Spleen (tissue), 7 donors: ENCODE measurements around the gene CAMKV.

ENCODE experiments used
- POLR2A ChIP-seq, 3 donors: fragments of 450-650 bp; IDR thresholded peaks; one replicate each; pipeline ENCODE4 v1.5.1; 2017; ENCODE audit warnings: antibody characterized with exemption in 3 of 3, mild to moderate bottlenecking in 1 of 3
- POLR2AphosphoS5 ChIP-seq, 3 donors: sonication (generic); formaldehyde crosslinking; IDR thresholded peaks; one replicate each; pipeline ENCODE4 v1.5.1; 2017; ENCODE audit warnings: antibody characterized with exemption in 3 of 3
- TF ChIP-seq, protein P1 (sequence below), 11 experiments: fragments of 200-600 bp in 7 of 11; fragments of 450-650 bp in 4 of 11; sonication (generic) in 4 of 11; IDR thresholded peaks in 8 of 11; conservative IDR thresholded peaks in 3 of 11; 1 replicate in 7 of 11; 2 replicates in 4 of 11; pipeline versions ENCODE4 v1.4.0 to v1.8.0; 2016 to 2021; ENCODE audit warnings: antibody characterized with exemption in 11 of 11, inconsistent platforms in 4 of 11, mild to moderate bottlenecking in 1 of 11
- donor health status: DM: no; HTN: no; CAD: no; lungs with moderate emphysema.
- donor health status: DM: no; HTN: no; CAD: no.
- donor health status: DM: no; HTN: no; CAD: no.

GRCh38 chr3:49914906-49915305, 45.2 kb upstream of the CAMKV start:
- no peak for TF ChIP-seq POLR2AphosphoS5 (IDR thresholded peaks at IDR 0.05)
- TF ChIP-seq, protein P1, sequence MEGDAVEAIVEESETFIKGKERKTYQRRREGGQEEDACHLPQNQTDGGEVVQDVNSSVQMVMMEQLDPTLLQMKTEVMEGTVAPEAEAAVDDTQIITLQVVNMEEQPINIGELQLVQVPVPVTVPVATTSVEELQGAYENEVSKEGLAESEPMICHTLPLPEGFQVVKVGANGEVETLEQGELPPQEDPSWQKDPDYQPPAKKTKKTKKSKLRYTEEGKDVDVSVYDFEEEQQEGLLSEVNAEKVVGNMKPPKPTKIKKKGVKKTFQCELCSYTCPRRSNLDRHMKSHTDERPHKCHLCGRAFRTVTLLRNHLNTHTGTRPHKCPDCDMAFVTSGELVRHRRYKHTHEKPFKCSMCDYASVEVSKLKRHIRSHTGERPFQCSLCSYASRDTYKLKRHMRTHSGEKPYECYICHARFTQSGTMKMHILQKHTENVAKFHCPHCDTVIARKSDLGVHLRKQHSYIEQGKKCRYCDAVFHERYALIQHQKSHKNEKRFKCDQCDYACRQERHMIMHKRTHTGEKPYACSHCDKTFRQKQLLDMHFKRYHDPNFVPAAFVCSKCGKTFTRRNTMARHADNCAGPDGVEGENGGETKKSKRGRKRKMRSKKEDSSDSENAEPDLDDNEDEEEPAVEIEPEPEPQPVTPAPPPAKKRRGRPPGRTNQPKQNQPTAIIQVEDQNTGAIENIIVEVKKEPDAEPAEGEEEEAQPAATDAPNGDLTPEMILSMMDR (IDR thresholded peaks at IDR 0.05 in 8 of 11, conservative IDR thresholded peaks at IDR 0.05 in 3 of 11), result no peak
- no peak for TF ChIP-seq POLR2A (IDR thresholded peaks at IDR 0.05)
